Neural progenitor cell (in vitro differentiated cells): ENCODE data around the gene HIVEP1. TPM values are rescaled to one million over a fixed set of nuclear protein-coding genes. Genes with fewer than 3 reads are reported as not detected.

Source experiments
- DNase-seq: peaks from one replicate; pipeline ENCODE4 v3.0.0-alpha.2; 2016; ENCODE audit warnings: low spot score
- H2AFZ ChIP-seq: fragments of 200-600 bp; sonication (generic); replicated peaks from 2 replicates; pipeline ENCODE4 v1.6.1; 2016; ENCODE audit warnings: antibody characterized with exemption
- H3F3A ChIP-seq: fragments of 200-600 bp; sonication (generic); 2 replicates; pipeline ENCODE4 v1.6.1; 2016; ENCODE audit warnings: antibody characterized with exemption, low read depth
- H3K27ac ChIP-seq: fragments of 200-600 bp; sonication (generic); 2 replicates; pipeline ENCODE4 v1.5.1; 2016; ENCODE audit warnings: mild to moderate bottlenecking
- H3K27me3 ChIP-seq: fragments of 200-600 bp; sonication (generic); 2 replicates; pipeline ENCODE4 v1.6.1; 2016; ENCODE audit warnings: mild to moderate bottlenecking, moderate library complexity
- H3K36me3 ChIP-seq: fragments of 200-600 bp; sonication (generic); 2 replicates; pipeline ENCODE4 v1.5.1; 2016
- H3K4me1 ChIP-seq: fragments of 200-600 bp; sonication (generic); 2 replicates; pipeline ENCODE4 v1.6.1; 2016; ENCODE audit warnings: mixed run types
- H3K4me2 ChIP-seq: fragments of 200-600 bp; sonication (generic); 2 replicates; pipeline ENCODE4 v1.6.1; 2016
- H3K4me3 ChIP-seq: fragments of 200-600 bp; sonication (generic); 2 replicates; pipeline ENCODE4 v1.5.1; 2016
- H3K79me2 ChIP-seq: fragments of 200-600 bp; sonication (generic); 2 replicates; pipeline ENCODE4 v1.6.1; 2016; ENCODE audit warnings: low read depth
- H3K9ac ChIP-seq: fragments of 200-600 bp; sonication (generic); 2 replicates; pipeline ENCODE4 v1.6.1; 2016
- H3K9me3 ChIP-seq: fragments of 200-600 bp; sonication (generic); 2 replicates; pipeline ENCODE4 v1.5.1; 2016; ENCODE audit warnings: low read depth
- H4K20me1 ChIP-seq: fragments of 200-600 bp; sonication (generic); 2 replicates; pipeline ENCODE4 v1.6.1; 2016; ENCODE audit warnings: low read depth
- H3K27ac Mint-ChIP-seq: 3 replicates; pipeline ENCODE4 v1.8.0; 2021; ENCODE audit warnings: mixed read lengths
- H3K27me3 Mint-ChIP-seq: 2 replicates; pipeline ENCODE4 v1.8.0; 2022; ENCODE audit warnings: low read depth, mild to moderate bottlenecking, inconsistent platforms, moderate library complexity, mixed read lengths; ENCODE audit not compliant: insufficient read depth
- H3K36me3 Mint-ChIP-seq: 3 replicates; pipeline ENCODE4 v1.8.0; 2021; ENCODE audit warnings: mixed read lengths
- H3K4me1 Mint-ChIP-seq: 3 replicates; pipeline ENCODE4 v1.8.0; 2021; ENCODE audit warnings: mixed read lengths
- H3K4me3 Mint-ChIP-seq: 3 replicates; pipeline ENCODE4 v1.8.0; 2021; ENCODE audit warnings: mild to moderate bottlenecking, moderate library complexity, mixed read lengths
- H3K9me3 Mint-ChIP-seq: 3 replicates; pipeline ENCODE4 v1.8.0; 2020; ENCODE audit warnings: mixed read lengths
- EZH2 ChIP-seq: fragments of 200-600 bp; sonication (generic); IDR thresholded peaks from 2 replicates; pipeline ENCODE4 v1.6.1; 2017; ENCODE audit warnings: antibody characterized with exemption, mild to moderate bottlenecking, moderate library complexity
- EZH2phosphoT487 ChIP-seq: fragments of 200-600 bp; sonication (generic); IDR thresholded peaks from 2 replicates; pipeline ENCODE4 v1.6.1; 2017; ENCODE audit warnings: antibody characterized with exemption
- total RNA-seq: library from RNA; depleted of rRNA; stranded (reverse); fragments of >200 nt; gene quantifications from 2 replicates; pipeline ENCODE4 v1.2.3, GENCODE V29; 2015; ENCODE audit warnings: low replicate concordance
- TF ChIP-seq, protein P1 (sequence below): fragments of 200-600 bp; sonication (generic); IDR thresholded peaks from 2 replicates; pipeline ENCODE4 v1.5.1; 2017; ENCODE audit warnings: antibody characterized with exemption, mild to moderate bottlenecking

HIVEP1 gene
- total RNA-seq, 1 donor from 2014 or later: 23.3 TPM

GRCh38 chr6:12064538-12065071 lies 52.5 kb downstream of the HIVEP1 start:
- Histone ChIP-seq H3K27me3 (no peaks in the 10 kb centered on the region), H3K9me3 (no peaks in the 10 kb centered on the region), H3K36me3 (no peaks in the 10 kb centered on the region), H3F3A (no peaks in the 10 kb centered on the region), H3K4me3 (no peak overlapping the region), H3K27ac (no peak overlapping the region), H3K9ac (no peak overlapping the region), H3K79me2 (peaks cover 84% of the 10 kb centered on the region), H4K20me1 (peaks cover 21% of the 10 kb centered on the region), H3K4me2 (no peak overlapping the region), H3K4me1 (peaks cover 11% of the 10 kb centered on the region), H2AFZ (no peak overlapping the region)
- Mint-ChIP-seq H3K4me1 (peaks cover 21% of the 10 kb centered on the region), H3K9me3 (no peaks in the 10 kb centered on the region), H3K4me3 (no peak overlapping the region), H3K36me3 (no peaks in the 10 kb centered on the region), H3K27me3 (no peaks in the 10 kb centered on the region), H3K27ac (no peak overlapping the region)
- TF ChIP-seq EZH2: no peak
- no peak for TF ChIP-seq EZH2phosphoT487
- TF ChIP-seq, protein P1, sequence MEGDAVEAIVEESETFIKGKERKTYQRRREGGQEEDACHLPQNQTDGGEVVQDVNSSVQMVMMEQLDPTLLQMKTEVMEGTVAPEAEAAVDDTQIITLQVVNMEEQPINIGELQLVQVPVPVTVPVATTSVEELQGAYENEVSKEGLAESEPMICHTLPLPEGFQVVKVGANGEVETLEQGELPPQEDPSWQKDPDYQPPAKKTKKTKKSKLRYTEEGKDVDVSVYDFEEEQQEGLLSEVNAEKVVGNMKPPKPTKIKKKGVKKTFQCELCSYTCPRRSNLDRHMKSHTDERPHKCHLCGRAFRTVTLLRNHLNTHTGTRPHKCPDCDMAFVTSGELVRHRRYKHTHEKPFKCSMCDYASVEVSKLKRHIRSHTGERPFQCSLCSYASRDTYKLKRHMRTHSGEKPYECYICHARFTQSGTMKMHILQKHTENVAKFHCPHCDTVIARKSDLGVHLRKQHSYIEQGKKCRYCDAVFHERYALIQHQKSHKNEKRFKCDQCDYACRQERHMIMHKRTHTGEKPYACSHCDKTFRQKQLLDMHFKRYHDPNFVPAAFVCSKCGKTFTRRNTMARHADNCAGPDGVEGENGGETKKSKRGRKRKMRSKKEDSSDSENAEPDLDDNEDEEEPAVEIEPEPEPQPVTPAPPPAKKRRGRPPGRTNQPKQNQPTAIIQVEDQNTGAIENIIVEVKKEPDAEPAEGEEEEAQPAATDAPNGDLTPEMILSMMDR: no peak
- no peak for DNase-seq

DNA sequence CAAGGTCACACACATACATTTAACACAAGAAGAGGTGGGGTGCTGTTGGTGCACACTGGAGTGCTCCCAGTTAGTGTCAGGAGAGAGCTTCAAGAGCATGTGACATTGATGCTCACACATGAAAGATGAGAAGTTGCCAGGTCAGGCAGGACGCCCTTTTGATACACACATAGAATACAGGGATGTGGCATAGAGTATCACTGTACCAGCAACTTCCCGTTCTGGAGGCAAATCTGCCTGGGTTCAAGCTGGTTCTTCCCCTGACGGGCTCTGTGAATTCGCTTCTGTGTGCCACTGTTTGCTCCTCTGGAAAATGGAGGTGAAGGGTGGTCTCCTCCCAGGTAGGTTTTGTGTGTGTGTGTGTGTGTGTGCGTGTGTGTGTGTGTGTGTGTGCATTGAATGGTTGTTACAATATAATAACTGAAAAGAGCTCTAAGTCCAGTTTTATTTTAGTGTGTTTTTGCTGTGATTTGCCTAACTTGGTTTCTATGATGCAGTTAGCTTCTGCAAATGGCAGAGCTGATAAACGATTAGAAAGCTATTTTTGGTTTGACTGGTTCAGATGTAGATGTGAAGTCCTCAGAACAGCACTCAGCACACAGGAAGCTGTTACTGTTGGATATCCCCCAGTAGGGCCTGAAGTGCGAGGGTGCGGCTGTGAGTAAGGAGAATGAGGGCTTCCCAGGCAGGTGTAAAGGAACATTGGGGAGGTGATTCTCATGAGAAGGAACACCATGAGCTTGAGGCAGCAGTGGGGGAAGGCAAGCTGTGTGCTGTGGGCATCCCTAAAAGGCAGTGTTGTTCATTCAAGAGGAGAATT lies 53.4 kb downstream of the HIVEP1 start:
- Histone ChIP-seq H3F3A (no peaks in the 10 kb centered on the region), H3K27ac (no peak overlapping the region), H3K9ac (no peak overlapping the region), H2AFZ (no peak overlapping the region), H3K79me2 (peaks cover 84% of the 10 kb centered on the region), H3K9me3 (no peaks in the 10 kb centered on the region), H3K4me1 (peaks cover 8% of the 10 kb centered on the region), H3K27me3 (no peaks in the 10 kb centered on the region), H3K36me3 (no peaks in the 10 kb centered on the region), H4K20me1 (peaks cover 11% of the 10 kb centered on the region), H3K4me2 (no peak overlapping the region), H3K4me3 (no peak overlapping the region)
- H3K4me3 Mint-ChIP-seq: no peak overlapping the region
- peak overlapping the region; percentile 16 for H3K27ac Mint-ChIP-seq
- H3K4me1 Mint-ChIP-seq: peaks cover 14% of the 10 kb centered on the region
- TF ChIP-seq EZH2 (no peak), EZH2phosphoT487 (no peak)
- TF ChIP-seq, protein P1: no peak
- no peaks in the 10 kb centered on the region for H3K27me3 Mint-ChIP-seq
- DNase-seq: no peak
- no peaks in the 10 kb centered on the region for H3K36me3 Mint-ChIP-seq
- H3K9me3 Mint-ChIP-seq: no peaks in the 10 kb centered on the region

- TF ChIP-seq EZH2phosphoT487 (no peak), EZH2 (no peak)
- TF ChIP-seq, protein P1: no peak
- no peaks in the 10 kb centered on the region for H3K9me3 Mint-ChIP-seq
- Histone ChIP-seq H3K9ac (no peak overlapping the region), H3K4me3 (no peak overlapping the region), H2AFZ (no peak overlapping the region), H3K27ac (no peak overlapping the region), H4K20me1 (peaks cover 7% of the 10 kb centered on the region), H3K4me1 (peaks cover under 1% of the 10 kb centered on the region), H3K79me2 (peaks cover 84% of the 10 kb centered on the region), H3K4me2 (no peak overlapping the region), H3F3A (no peaks in the 10 kb centered on the region), H3K36me3 (no peaks in the 10 kb centered on the region), H3K27me3 (no peaks in the 10 kb centered on the region), H3K9me3 (no peaks in the 10 kb centered on the region)
- H3K4me3 Mint-ChIP-seq: no peak overlapping the region
- DNase-seq: no peak
- H3K27ac Mint-ChIP-seq: peak overlapping the region; percentile 16
- H3K27me3 Mint-ChIP-seq: no peaks in the 10 kb centered on the region
- peaks cover 6% of the 10 kb centered on the region for H3K4me1 Mint-ChIP-seq
- H3K36me3 Mint-ChIP-seq: no peaks in the 10 kb centered on the region
Measured at GRCh38 chr6:12066297-12066696, 54.2 kb downstream of the HIVEP1 start.
